A549 (cell line): ENCODE measurements around the gene PVR. TPM values are rescaled to one million over a fixed set of nuclear protein-coding genes. Genes with fewer than 3 reads are reported as not detected.
A peak's percentile ranks its signal among the peaks of the same experiment; 100 is the strongest.

ENCODE experiments used
- ATAC-seq, 2 experiments: fragments of 200-7000 bp in 1 of 2; fragments of >200 bp in 1 of 2; cut with Nextera tagmentation in 1 of 2; cut with Tn5 transposase in 1 of 2; 3 replicates each; pipeline versions ENCODE4 v1.8.0 to v1.9.1; 2018 to 2020; ENCODE audit warnings: mild to moderate bottlenecking in 1 of 2, moderate library complexity in 1 of 2
- CTCF ChIA-PET: fragments of 300-600 bp; sonication (Branson Sonifier 250); formaldehyde crosslinking; extraction: SDS; loops from one replicate; lab custom pipeline; 2021; ENCODE audit warnings: antibody characterized with exemption, inconsistent platforms; lab: Yijun Ruan, JAX
- POLR2A ChIA-PET: fragments of 350-600 bp; formaldehyde crosslinking; extraction: SDS; loops from one replicate; lab custom pipeline; 2021; ENCODE audit warnings: antibody characterized with exemption, inconsistent platforms; lab: Yijun Ruan, JAX
- DNase-seq, 2 experiments: peaks; one replicate each; pipeline versions ENCODE4 v3.0.0 to v3.0.0-alpha.2; 2011 to 2016; ENCODE audit warnings: low read depth in 1 of 2, low spot score in 1 of 2
- FAIRE-seq: peaks from 2 replicates; lab custom pipeline; 2011; peaks lifted over from hg19 to GRCh38; lab: Jason Lieb, UNC
- H3K27ac ChIP-seq, 2 experiments: fragments of >200 bp; sonication (Bioruptor Twin); formaldehyde crosslinking; 3 replicates each; pipeline ENCODE4 v1.5.1; 2016 to 2017
- H3K4me1 ChIP-seq: fragments of >200 bp; sonication (Bioruptor Twin); formaldehyde crosslinking; 3 replicates; pipeline ENCODE4 v1.6.1; 2016
- H3K4me2 ChIP-seq: fragments of >200 bp; sonication (Bioruptor Twin); formaldehyde crosslinking; 3 replicates; pipeline ENCODE4 v1.6.1; 2016
- H3K4me3 ChIP-seq: fragments of >200 bp; sonication (Bioruptor Twin); formaldehyde crosslinking; 3 replicates; pipeline ENCODE4 v1.5.1; 2016
- H3K9me3 ChIP-seq: fragments of >200 bp; sonication (Bioruptor Twin); formaldehyde crosslinking; 3 replicates; pipeline ENCODE4 v1.6.1; 2016
- CBX2 ChIP-seq: fragments of 200-600 bp; sonication (generic); IDR thresholded peaks from 2 replicates; pipeline ENCODE4 v1.6.1; 2016; ENCODE audit warnings: low read depth, mild to moderate bottlenecking, borderline replicate concordance
- CEBPB ChIP-seq, 2 experiments: fragments of >200 bp in 1 of 2; sonication (Bioruptor Twin) in 1 of 2; formaldehyde crosslinking in 1 of 2; IDR thresholded peaks; 2 replicates each; pipeline ENCODE4 v1.6.1; 2012 to 2016
- CHD4 ChIP-seq: fragments of 200-600 bp; sonication (generic); IDR thresholded peaks from 2 replicates; pipeline ENCODE4 v1.6.1; 2016; ENCODE audit warnings: antibody characterized with exemption, mild to moderate bottlenecking, borderline replicate concordance
- EHF ChIP-seq: fragments of 250-450 bp; sonication (Bioruptor Pico); IDR thresholded peaks from 2 replicates; pipeline ENCODE4 v1.5.0; 2020; ENCODE audit warnings: mild to moderate bottlenecking
- ESRRA ChIP-seq: fragments of 150-350 bp; IDR thresholded peaks from 2 replicates; pipeline ENCODE4 v1.6.1; 2014; ENCODE audit warnings: mild to moderate bottlenecking, low read length, borderline replicate concordance
- FOSL2 ChIP-seq, 2 experiments: fragments of 450-650 bp in 1 of 2; fragments of >200 bp in 1 of 2; sonication (Bioruptor Twin) in 1 of 2; formaldehyde crosslinking; IDR thresholded peaks; 2 replicates each; pipeline versions ENCODE4 v1.5.0 to v1.6.1; 2016 to 2020; ENCODE audit warnings: mild to moderate bottlenecking in 1 of 2, moderate library complexity in 1 of 2
- GATA3 ChIP-seq: IDR thresholded peaks from 2 replicates; pipeline ENCODE4 v1.6.1; 2012; ENCODE audit warnings: borderline replicate concordance
- HMGXB4 ChIP-seq: fragments of 250-450 bp; sonication (Bioruptor Pico); IDR thresholded peaks from 2 replicates; pipeline ENCODE4 v1.5.0; 2021; ENCODE audit warnings: mild to moderate bottlenecking, moderate library complexity, borderline replicate concordance
- JUN ChIP-seq, 2 experiments: fragments of >200 bp; sonication (Bioruptor Twin); formaldehyde crosslinking; IDR thresholded peaks; 2 replicates in 1 of 2; 3 replicates in 1 of 2; pipeline ENCODE4 v1.6.1; 2016 to 2017
- KDM5A ChIP-seq: fragments of 200-600 bp; sonication (generic); IDR thresholded peaks from 2 replicates; pipeline ENCODE4 v1.6.1; 2016; ENCODE audit warnings: antibody characterized with exemption, mild to moderate bottlenecking
- MAZ ChIP-seq: fragments of 150-350 bp; IDR thresholded peaks from 2 replicates; pipeline ENCODE4 v1.6.1; 2014; ENCODE audit warnings: antibody characterized with exemption, low read depth, low read length, borderline replicate concordance
- PHF8 ChIP-seq: fragments of 200-600 bp; sonication (generic); IDR thresholded peaks from 2 replicates; pipeline ENCODE4 v1.6.1; 2016; ENCODE audit warnings: low read depth, mild to moderate bottlenecking, antibody characterized with exemption, moderate library complexity, borderline replicate concordance
- POLR2A ChIP-seq: IDR thresholded peaks from 2 replicates; pipeline ENCODE4 v1.6.1; 2012; ENCODE audit warnings: mild to moderate bottlenecking, low read length
- RAD21 ChIP-seq, 2 experiments: fragments of >200 bp in 1 of 2; sonication (Bioruptor Twin) in 1 of 2; formaldehyde crosslinking in 1 of 2; IDR thresholded peaks in 1 of 2; conservative IDR thresholded peaks in 1 of 2; 2 replicates in 1 of 2; 3 replicates in 1 of 2; pipeline ENCODE4 v1.6.1; 2012 to 2018; ENCODE audit warnings: inconsistent platforms in 1 of 2
- REST ChIP-seq: fragments of 200-600 bp; sonication (generic); IDR thresholded peaks from 2 replicates; pipeline ENCODE4 v1.6.1; 2016; ENCODE audit warnings: antibody characterized with exemption, mild to moderate bottlenecking, moderate library complexity
- RNF2 ChIP-seq: fragments of 200-600 bp; sonication (generic); IDR thresholded peaks from 2 replicates; pipeline ENCODE4 v1.6.1; 2016; ENCODE audit warnings: low read depth, mild to moderate bottlenecking, antibody characterized with exemption, moderate library complexity, borderline replicate concordance
- TP53 ChIP-seq: fragments of 250-450 bp; sonication (Bioruptor Pico); IDR thresholded peaks from 2 replicates; pipeline ENCODE4 v1.5.0; 2021; ENCODE audit warnings: mild to moderate bottlenecking, moderate library complexity
- ZFP36 ChIP-seq: fragments of 450-650 bp; IDR thresholded peaks from 2 replicates; pipeline ENCODE4 v1.6.1; 2014; ENCODE audit warnings: borderline replicate concordance; ENCODE audit not compliant: partially characterized antibody
- ZSCAN20 ChIP-seq: fragments of 250-450 bp; sonication (Bioruptor Pico); IDR thresholded peaks from 2 replicates; pipeline ENCODE4 v1.8.0; 2022; ENCODE audit warnings: mild to moderate bottlenecking, moderate library complexity
- WGBS: methylation state at CpG from one replicate; pipeline ENCODE4 v1.1.6; 2017; ENCODE audit errors: missing lambda C conversion rate; 5-methylcytosine and 5-hydroxymethylcytosine counted together
- polyA plus RNA-seq, 4 experiments: library from polyadenylated mRNA; depleted of rRNA in 3 of 4; stranded (reverse); fragments of >200 nt; fragmentation: RNase III in 1 of 4; extraction: RNeasy Plus Mini Kit Qiagen cat#74134 plus additional on column Dnase treatment in 1 of 4; gene quantifications; 2 replicates in 3 of 4; 3 replicates in 1 of 4; pipeline ENCODE4 v1.2.3, GENCODE V29; 2011 to 2017
- TF ChIP-seq, protein P1 (sequence below): IDR thresholded peaks from 2 replicates; pipeline ENCODE4 v1.6.1; 2012

Gene PVR
- polyA plus RNA-seq, 2 of the 4 experiments (the other 2 are of a cell fraction) = 90.3 to 108 TPM

DNA sequence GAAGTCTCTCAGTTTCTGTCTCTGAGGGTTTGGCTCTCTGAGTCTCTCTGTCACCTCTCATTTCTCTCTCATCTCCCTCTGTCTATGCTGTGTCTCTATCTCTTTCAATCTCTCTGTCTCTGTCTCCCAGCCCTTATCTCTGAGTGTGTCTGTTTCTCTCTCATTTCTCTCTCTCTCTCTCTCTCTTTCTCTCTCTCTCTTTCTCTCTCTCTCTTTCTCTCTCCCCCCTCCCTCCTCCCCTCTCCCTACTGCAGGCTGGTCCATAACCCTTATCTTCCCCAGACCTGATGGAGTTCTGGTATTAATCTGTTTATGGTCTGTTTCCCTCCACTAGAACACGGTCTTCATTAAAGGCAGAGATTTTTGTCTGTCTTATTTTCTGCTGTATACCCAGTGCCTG, 1.3 kb upstream of the PVR start:
- CTCF ChIA-PET = interaction anchor here (0.8 to 6.1 kb wide), 7 partner anchors 11 to 80 kb away, joined by 3 to 40 read pairs (median 14); no protein-coding TSS in a partner anchor

DNA sequence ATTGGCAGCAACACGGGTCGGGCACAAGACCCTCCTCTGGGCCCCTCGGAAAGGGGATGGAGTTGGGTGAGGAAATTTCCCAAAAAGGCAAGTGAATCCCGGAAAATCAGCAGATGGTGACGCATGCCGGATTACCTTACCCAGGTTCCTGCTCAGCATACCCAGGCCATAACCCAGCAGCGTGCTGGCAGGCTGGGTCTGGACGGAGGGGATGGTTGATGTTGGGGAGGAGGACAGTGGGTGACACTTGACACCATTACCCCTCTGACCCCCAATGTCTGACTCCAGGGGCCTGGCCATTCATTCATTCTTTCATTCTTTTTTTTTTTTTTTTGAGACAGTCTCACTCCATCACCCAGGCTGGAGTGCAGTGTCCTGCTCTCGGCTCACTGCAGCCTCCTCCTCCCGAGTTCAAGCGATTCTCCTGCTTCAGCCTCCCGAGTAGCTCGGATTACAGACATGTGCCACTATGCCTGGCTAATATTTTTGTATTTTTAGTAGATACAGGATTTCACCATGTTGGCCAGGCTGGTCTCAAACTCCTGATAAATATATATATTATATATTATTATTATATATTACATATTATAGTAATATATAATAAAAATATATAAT, 799 bp downstream of the PVR start:
- under 1% methylated on average over 13 of the region's 13 CpGs for WGBS
- FAIRE-seq = no peak
- POLR2A ChIA-PET = interaction anchor here (0.6 to 2.0 kb wide), 11 partner anchors 9 to 131 kb away, joined by 3 to 21 read pairs (median 4); no protein-coding TSS in a partner anchor
- TF ChIP-seq, protein P1, sequence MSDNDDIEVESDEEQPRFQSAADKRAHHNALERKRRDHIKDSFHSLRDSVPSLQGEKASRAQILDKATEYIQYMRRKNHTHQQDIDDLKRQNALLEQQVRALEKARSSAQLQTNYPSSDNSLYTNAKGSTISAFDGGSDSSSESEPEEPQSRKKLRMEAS = peak; percentile 74
- no peak for TF ChIP-seq ZSCAN20 (CRISPR knock-in tag)
- TF ChIP-seq CBX2 = no peak
- peak; percentile 6 for TF ChIP-seq ZFP36
- TF ChIP-seq CEBPB (IDR thresholded peaks at IDR 0.05) = no peak
- peak; percentile 19; the same call in 1 of the 2 replicates for TF ChIP-seq POLR2A
- no peak for TF ChIP-seq FOSL2 (IDR thresholded peaks at IDR 0.05)
- TF ChIP-seq FOSL2 (CRISPR knock-in tag; IDR thresholded peaks at IDR 0.05) = peak; percentile 55; the same call in 1 of the 2 replicates
- Histone ChIP-seq H3K4me3 (peak overlapping the region; percentile 61), H3K9me3 (no peaks in the 10 kb centered on the region), H3K4me2 (peak overlapping the region; percentile 87), H3K4me1 (peaks cover 75% of the 10 kb centered on the region), H3K27ac (peak overlapping the region; percentile 91 to 97)
- peak; percentile 81 to 82 for DNase-seq
- peak; percentile 69 to 81 for ATAC-seq
- CTCF ChIA-PET = interaction anchor here (0.6 to 6.1 kb wide), 12 partner anchors 9 to 80 kb away, joined by 3 to 40 read pairs (median 4); no protein-coding TSS in a partner anchor

More for the DNA sequence above, 1.3 kb upstream of the PVR start:
- FAIRE-seq = no peak
- POLR2A ChIA-PET = no interaction called here
- WGBS = 78% methylated on average over 1 of the region's 1 CpG
- Histone ChIP-seq H3K4me3 (no peak overlapping the region), H3K4me2 (peak overlapping the region; percentile 87), H3K9me3 (no peaks in the 10 kb centered on the region), H3K4me1 (peaks cover 75% of the 10 kb centered on the region), H3K27ac (peak overlapping the region; percentile 84 to 97; a peak in 5 of 6 replicates)
- no peak for ATAC-seq
- DNase-seq = no peak
- no peak for TF ChIP-seq PHF8
- no peak for TF ChIP-seq REST
- no peak for TF ChIP-seq TP53
- no peak for TF ChIP-seq MAZ
- TF ChIP-seq KDM5A = no peak
- TF ChIP-seq FOSL2 (IDR thresholded peaks at IDR 0.05) = no peak
- no peak for TF ChIP-seq FOSL2 (CRISPR knock-in tag; IDR thresholded peaks at IDR 0.05)
- no peak for TF ChIP-seq JUN (IDR thresholded peaks at IDR 0.05)
- TF ChIP-seq CHD4 = no peak
- TF ChIP-seq HMGXB4 (CRISPR knock-in tag) = no peak
- no peak for TF ChIP-seq RNF2
- no peak for TF ChIP-seq RAD21 (conservative IDR thresholded peaks at IDR 0.05 in 1 of 2, IDR thresholded peaks at IDR 0.05 in 1 of 2)
- no peak for TF ChIP-seq GATA3
- no peak for TF ChIP-seq EHF (CRISPR knock-in tag)
- TF ChIP-seq ESRRA = no peak
